HG03045 (cell line): Measurements from ENCODE around the gene NKX6-2.
"Not testable (repeated sequence)": the region's sequence is repeated elsewhere in the genome, so short reads cannot be mapped to it uniquely, and the experiment has no call there.

Experiments
- ATAC-seq: cut with Tn5 transposase; IDR thresholded peaks from one replicate; pipeline ENCODE4 v1.9.1; 2021; ENCODE audit warnings: mild to moderate bottlenecking, moderate library complexity; ENCODE audit not compliant: unreplicated experiment

Gene NKX6-2

GRCh38 chr10:132743196-132743924 lies 42.6 kb downstream of the NKX6-2 start:
- not testable (repeated sequence) for ATAC-seq

DNA sequence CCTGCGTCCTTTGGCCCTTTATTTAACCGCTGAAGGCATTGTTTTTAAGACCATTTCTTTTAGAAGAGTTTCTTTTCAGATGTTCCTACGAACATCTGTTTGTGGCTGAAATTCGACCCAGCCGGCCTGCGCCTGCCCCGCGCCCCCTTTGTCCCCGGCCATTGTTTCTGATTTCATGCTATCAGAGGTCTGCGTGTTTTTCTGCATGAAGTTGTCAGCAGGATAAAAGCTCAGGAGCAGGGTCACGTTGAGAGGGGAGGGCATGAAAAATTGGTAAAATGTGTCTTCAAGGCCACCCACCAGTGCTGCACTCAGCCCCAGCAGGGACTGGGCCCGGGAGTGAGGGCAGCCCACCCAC lies 43.1 kb downstream of the NKX6-2 start:
- no peak for ATAC-seq

DNA sequence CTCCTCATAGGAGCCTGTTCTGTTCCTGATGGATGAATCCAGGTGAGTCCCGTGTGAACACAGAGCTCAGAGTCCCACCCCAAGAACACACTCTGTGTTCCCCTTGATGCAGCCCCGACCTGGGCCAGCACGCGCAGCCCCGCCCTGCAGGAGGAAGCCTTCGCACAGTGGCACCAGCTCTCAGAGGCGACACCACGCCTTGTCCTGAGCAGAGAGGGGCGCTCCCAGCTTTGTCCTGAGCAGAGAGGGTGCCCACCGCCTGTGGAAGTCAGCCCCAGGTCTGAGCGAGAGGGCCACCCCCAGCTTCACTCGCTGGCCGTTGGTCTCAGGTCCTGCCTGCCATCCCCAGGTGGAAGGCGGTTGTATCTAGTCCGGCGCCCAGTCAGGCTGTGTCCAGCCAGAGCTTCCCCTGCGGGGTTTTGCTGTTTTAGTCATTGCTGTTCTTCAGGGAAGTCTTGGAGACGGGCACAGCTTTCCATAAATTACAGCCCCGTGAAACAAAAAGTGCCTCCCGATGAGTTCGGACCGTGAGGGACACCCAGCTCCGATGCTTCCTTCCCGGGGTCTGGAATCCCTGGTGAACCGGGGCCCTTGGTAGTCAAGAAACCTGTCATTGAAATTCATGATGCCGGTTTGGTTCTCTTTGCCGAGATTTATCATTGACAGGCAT lies 43.6 kb downstream of the NKX6-2 start:
- ATAC-seq: no peak

GRCh38 chr10:132740588-132740987 lies 45.4 kb downstream of the NKX6-2 start:
- ATAC-seq: no peak

GRCh38 chr10:132739225-132739613 lies 46.7 kb downstream of the NKX6-2 start:
- no peak for ATAC-seq

GRCh38 chr10:132738454-132739224 lies 47.3 kb downstream of the NKX6-2 start:
- ATAC-seq: no peak

GRCh38 chr10:132737390-132738048 lies 48.4 kb downstream of the NKX6-2 start:
- ATAC-seq: no peak

DNA sequence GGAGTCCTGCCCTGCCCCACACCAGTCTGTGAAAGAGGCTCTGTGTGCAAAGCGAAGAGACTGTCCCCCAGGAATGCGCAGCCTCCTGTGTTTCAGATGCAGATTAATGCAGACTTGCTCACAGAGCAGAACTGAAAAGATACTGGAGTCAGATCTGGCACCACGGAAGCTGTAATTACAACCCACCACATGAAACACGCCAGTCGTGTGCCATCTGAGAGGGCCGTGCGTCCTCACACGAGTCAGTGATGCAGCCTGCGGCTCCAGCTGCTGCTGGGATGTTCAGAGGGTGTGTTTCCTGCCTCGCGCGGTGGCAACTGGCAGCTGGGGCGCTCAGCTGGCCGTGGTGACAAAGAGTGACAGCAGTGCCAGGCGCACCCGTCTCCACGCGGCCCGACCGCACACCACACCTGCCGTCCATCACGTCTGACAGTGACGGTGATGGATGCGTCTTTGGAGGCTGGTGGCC lies 50.0 kb downstream of the NKX6-2 start:
- no peak for ATAC-seq

GRCh38 chr10:132735341-132735775 lies 50.6 kb downstream of the NKX6-2 start:
- no peak for ATAC-seq

GRCh38 chr10:132733926-132734325 lies 52.0 kb downstream of the NKX6-2 start:
- no peak for ATAC-seq
